HG03039 (cell line): ENCODE results near the gene CCDC33.

Source experiments
- ATAC-seq: cut with Tn5 transposase; IDR thresholded peaks from one replicate; pipeline ENCODE4 v1.9.1; 2021; ENCODE audit warnings: mild to moderate bottlenecking, moderate library complexity; ENCODE audit not compliant: unreplicated experiment

Gene CCDC33

DNA sequence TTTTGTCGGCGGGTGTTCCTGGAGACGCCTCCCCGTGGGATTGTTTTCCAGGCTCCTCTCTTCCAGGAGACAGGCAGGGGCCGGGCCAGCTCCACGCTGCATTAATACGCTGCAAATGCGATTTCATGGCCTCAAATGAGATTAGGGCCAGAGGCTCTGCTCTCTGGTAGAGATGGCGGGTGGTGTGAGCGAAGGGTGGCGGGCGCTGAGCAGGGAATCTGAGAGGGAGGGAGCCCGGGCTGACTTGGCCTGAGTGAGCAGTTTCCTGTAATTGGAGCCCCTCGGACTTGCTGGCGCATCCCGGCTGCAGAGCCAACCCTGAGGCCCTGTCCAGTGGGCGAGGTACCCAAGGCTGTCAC is 7.4 kb upstream of the CCDC33 start:
- no peak for ATAC-seq

DNA sequence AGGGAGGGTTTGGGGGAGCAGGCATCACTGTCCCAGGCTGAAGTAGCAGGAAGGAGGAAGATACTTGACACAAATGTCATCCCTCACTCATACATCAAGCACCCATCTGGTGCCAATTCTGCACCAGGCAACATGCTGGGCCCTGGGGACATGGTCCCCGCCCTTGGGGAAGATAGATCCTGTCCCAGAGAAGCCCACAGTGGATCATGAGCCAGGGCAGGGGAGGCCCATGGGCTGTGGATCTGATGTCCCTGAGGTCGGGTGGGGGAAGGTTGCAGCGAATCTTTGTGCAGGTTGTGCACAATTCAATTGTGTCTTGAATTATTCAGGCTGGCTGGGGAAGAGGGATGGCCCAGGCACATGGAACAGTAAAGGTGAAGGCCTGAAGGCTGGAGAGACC is 6.4 kb upstream of the CCDC33 start:
- no peak for ATAC-seq

DNA sequence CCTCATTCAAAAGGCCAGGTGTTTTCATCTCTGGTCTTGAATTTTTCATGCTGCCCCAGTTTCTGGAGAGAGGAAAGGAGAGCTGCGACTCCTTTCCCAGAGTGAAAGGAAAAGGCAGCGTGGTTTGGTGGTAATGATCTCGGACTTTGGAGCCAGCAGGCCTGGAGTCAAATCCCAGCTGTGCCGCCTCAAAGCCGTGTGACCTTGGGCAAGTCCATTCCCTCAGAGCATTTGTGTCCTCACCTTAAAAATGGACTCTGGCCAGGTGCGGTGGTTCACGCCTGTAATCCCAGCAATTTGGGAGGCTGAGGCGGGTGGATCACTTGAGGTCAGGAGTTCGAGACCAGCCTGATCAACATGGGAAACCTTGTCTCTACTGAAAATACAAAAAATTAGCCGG is 4.7 kb upstream of the CCDC33 start:
- no peak for ATAC-seq

DNA sequence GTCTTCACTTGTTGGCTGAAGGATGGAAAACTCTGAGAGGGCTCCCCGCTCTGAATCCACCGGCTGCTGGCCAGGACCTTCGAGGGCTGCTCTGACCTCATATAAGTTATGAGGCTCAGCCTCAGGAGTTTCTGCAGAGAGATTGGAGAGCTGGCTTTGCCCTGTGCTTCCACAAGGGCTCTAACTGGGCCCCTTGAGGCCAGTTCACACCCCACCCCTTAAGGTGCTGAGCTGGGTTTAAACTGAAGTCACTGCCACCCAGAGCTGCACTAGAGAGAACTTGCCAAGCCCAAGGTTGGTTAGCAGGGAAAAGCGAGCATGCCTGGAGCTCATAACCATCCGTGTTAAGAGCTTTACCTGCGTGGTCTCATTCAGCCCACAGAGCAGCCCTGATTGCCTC is 2.8 kb upstream of the CCDC33 start:
- no peak for ATAC-seq

DNA sequence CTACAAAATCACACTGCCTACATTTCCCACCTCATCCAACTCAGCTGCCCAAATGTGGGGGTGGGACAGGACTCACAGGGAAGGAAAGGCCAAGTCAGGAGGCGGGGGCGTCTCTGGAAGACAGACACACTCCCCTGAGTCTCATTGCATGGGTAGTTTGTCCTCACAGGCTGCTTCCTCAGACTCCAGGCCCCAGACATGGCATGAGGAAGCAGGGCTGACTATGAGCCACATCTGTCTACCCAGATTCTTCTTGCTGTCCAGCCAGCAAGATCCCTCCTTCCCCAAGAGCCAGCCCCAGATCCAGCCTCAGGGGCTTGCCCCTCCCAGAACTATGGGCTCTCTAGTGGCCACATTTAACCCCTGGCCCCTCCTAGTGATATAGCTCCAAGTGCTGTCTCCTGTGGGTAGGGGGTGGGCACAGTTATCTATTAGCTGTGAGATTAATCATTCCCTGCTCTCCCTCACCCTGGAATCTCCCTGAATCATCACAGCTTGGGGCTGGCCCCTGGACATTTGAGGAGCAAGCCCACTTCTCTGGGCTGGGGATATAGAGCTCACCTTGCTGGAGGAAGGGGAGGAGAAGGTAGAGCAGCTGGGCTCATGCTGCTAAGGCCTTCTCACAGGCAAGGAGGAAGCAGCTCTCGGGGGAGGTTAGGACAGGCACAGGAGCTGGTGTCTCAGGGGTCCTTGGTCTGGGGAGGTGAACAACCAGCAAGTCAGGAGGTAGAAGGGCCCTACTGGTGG is 2.1 kb upstream of the CCDC33 start:
- ATAC-seq, result no peak

DNA sequence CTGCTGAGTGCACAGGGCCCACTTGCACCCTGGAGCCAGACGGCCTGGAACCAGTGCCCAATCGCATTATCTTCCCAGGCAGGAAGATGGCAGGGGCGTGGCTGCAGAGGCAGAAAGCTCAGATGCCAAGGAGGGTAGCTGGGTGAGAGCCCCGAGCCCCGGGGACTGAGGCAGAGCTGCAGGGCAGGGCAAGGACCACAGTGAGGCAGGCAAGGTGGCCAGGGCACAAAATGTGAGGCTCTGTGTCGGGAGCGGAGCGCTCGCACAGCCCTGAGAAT is 1.6 kb upstream of the CCDC33 start:
- ATAC-seq, result no peak

DNA sequence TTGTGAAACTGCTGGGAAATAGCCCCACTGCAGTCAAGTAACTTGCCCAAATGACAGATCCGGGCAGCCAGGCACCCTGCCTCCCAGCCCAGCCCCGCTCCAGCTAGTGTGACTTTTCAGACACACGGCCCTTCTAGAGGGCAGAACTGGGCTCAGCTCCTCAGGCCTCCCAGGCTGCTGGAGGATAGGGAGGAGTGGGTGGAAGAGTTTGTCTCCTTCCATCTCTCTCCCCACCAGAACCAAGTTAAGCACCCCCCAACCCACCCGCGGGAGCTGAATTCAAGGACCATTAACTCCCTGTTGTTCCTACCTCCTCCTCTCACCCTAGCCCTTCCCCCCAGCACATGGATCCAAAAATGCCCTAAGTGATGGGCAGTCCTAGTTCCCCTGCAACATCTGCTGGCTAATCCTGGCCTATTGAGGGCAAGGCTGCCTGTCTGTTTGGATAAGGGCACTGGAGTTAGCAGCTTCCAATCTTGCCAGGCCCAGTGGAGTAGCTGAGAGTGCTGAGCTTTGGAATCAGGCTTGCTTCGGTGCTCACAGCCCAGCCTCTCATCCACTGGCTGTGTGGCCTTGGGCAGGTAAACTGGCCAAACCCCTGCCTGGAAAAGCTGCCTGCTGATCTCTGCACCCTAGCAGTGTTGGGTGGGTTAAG is 3.1 kb downstream of the CCDC33 start:
- ATAC-seq, result no peak

DNA sequence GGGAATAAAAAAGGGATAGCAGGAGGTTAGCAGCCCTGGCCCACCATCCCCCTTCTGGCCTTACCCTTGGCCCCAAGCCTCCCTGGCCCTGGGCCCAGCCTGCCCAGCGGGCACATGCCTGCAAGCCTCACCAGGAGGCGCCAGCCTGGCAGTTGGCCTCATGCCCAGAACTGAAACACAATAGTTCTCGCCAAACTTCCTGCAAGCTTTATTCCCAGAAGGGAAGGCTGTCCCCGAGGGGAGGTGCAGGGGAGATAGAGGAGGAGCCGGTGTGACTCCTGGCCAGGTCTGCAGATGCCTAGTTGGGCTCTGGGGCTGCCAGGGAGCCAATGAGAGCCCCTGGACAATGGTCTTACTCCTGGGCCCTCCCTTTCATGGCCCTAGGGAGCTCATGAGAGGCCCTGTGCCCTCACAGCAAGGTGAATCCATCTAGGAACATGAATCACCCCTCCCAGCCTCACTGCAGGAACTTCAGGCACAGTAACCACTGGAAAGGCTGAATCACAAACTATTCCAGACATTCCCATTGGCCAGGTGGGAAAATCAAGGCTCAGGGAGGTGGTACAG is 4.0 kb downstream of the CCDC33 start:
- no peak for ATAC-seq

DNA sequence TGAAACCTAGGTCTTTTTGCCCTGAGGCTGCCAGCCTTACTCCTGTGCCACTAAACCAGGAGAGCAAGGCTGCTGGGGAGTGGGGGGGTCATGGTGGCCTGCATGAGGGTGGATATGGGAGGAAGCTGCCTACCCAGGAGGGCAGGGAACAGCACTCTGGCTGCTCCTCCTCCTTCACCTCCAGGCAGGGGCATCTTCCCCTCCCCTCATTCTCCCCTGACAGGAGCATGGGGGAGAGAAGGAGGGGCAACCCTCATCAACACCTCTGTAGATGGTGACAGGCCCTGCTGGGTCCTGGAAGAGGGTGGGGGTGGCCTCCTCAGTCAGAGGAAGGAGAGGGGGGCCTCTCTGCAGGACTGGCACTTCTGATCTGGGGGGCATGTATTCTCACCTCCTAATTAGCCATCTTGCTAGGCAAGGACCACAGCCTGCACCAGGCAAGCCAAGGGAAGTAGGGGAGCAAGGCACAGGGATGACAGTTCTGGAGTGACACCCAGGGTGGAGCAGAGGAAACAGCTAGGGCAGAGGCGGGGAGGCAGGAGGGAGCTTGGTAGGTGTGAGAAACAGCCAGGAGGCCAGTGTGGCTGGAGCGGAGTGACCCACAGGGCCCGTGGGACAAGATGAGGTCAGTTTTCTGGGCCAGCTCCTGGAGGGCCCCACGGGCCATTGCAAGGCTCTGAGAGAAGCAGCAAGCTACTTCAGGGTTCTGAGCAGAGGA is 4.9 kb downstream of the CCDC33 start:
- ATAC-seq, result no peak

DNA sequence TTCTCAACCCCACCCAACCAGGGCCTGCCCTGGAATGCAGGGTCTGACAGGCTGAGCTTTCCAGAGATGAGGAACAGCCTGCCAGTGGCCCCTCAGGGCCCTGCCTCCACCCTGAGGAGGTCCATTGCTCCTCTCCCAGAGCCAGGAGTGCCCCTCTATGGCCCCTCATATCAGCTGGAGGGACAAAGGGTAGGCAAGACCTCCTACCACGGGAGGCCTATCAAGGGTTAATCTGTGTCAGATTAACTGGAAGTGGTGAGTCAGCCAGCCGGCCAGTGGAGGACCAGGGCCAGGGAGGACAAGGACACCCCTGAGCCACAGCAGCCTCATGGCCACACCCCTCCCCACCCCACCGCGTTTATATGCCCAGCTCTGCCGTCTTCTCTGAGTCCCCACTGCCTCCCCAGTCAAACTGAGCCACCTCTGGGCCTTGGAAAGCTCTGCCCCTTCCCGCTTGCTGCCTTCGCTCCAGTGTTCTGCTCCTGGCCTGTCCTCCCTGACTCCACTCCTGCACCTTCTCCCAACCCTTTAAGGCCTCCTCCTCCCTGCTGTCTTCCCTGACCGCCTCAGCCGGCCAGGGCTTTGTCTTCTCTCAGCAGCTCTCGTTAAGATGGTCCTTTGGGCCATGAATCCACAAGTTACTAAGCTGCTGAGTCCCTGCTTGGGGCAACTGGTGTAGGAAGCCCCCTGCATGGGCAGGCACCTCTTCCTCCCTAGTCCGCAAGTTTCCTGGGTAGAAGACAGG is 6.5 kb downstream of the CCDC33 start:
- no peak for ATAC-seq

DNA sequence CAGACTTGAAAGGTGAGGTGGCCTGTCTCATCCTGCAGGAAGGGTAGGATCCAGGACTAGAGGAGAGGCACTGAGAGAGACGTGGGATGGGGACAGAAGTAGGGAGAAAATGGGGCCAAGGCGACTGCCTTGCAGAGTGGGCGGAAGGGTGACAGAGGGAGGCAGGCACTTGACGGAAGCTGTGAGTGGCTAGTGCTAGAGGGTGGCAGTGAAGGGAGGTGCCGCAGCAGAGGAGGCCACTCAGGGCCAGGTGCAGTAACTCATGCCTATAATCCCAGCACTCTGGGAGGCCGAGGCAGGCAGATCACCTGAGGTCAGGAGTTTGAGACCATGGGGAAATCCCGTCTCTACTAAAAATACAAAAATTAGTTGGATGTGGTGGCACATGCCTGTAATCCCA is 7.3 kb downstream of the CCDC33 start:
- ATAC-seq, result no peak

DNA sequence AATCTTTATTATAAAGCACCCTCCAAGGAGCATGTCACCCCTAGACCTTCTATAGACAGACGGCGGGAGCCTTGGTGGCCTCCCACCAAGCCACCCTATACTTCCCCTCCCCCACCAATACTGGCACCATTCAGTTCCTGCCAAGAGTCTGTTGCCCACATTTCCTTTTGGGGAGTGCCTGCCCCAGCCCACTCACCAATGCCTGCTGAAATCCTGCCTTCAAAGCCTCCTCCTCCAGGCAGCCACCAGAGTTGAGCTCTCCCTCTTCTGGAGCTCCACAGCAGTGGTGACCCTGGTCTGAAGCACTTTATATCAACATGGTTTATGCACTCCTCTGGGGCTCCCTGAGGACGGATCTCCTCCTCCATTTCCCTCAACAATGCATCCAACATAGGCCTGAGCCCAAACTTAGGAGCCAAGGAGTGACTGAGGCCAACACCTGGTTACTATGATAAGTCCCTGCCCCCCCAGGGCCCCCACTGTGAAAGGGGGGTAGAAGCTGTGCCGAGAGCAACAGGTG is 8.8 kb downstream of the CCDC33 start:
- no peak for ATAC-seq

DNA sequence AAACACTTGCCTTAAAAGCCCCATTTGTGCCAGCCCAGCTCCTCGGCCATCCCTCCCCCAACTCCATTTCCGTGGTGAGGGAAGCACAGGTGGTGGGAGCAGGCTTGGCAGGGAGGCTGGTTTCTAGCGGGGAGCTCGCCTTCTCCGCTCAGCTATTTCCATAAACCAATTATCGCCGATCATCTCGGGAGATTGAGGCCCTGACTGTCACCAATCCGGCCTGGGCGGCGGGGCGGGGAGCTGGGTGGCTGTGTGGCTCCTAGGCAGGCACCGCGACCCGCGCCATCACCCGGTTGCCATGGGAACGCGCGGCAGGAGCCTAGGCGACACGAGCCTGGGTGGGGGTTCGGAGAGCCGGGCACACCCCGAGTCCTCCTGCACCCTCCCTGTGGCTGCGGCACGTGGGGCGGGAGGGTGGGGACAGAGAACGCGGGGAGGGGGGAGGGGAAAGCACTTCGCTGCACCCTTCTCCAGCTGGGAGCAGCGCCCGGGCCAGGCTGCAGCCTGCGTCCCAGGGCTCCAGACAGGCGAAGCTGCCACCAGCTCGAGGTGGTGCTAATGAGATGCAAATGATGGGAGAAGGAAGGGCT is 9.3 kb downstream of the CCDC33 start:
- ATAC-seq, result no peak

DNA sequence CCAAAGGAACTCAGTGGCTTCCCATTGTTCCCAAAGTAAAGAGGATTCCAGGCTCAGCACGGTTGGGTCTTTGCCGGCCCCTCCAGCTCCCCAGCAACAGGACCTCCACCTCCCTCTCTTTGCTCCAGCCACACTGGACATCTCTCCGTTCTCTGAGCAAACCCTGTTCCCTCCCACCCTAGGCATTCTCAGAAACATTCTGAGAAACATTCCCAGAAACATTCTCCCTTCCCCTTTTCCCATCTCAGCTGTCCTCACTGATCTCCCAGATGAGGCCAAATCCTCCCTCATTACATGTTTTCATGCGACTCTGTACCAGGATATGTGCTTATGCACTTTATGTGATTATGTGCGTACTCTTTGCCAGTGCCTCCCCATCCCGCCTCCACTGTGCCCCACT is 14.1 kb downstream of the CCDC33 start:
- no peak for ATAC-seq

DNA sequence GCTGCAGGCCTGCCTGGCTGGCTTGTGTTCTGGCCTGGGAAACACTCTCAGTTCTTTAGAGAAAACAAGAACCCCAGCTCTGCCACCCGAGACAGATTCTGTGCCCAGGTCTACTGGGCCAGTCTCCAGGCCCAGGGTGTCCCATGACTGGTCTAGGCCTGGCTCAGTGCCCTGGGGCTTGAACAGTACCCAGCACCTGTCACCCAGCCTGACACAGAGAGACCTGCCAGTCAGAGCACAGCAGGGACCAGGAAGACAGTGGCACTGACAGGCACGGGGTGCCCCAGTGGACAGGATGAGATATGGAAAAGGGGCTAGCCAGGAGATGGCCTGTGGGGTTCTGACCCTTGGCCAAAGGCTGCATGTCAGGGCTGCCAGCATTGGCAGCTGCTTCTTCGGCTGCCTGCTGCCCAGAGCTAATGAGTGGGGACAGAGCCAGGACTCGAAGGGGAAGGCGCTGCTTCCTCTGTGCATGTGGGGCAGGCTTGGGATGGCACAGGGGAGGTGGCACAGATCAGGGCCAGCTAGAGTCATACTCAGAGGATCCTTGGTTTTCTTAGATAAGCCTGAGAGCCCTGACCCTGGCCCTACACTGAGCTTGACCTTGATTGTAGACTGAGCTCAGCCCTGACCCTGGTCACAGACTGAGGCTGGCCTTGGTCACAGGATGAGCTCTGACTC is 15.1 kb downstream of the CCDC33 start:
- no peak for ATAC-seq

DNA sequence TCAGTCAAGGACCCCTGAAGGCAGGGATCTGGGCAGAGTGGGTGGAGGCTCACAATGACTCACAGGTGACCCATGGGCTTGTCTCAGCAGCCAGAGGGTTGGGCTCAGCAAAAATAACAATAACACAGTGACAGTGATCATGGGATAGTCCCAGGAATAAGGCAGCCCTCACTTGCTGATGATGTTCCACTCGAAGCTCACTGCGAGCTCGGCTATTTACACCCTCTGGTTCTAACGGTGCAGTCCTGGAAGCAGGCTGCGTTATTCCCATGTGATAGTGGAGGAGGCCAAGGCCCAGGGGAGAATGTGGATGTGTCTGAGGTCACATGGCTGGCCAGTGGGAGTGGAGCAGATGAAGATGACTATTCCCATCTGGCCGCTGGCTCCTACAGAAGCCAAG is 16.2 kb downstream of the CCDC33 start:
- ATAC-seq, result no peak

DNA sequence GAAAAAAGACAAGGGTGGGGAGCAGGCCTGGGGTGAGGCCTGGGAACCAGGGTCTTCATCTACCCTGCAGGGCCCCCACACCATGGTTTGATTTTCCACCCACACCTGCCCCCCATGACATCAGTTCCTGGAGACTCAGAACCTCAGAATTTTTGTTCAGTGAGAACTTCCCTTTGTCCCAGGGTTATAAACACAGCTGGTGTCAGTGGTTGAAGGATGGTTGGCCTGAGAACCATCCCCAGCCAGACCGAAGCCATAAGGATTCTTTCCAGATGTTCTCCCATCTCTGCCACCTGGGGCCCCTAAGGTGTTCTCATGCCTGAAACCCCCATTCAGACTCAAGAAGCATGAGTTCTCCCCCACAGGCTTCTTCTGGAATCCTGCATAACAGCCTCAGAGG is 16.6 kb downstream of the CCDC33 start:
- ATAC-seq, result no peak

DNA sequence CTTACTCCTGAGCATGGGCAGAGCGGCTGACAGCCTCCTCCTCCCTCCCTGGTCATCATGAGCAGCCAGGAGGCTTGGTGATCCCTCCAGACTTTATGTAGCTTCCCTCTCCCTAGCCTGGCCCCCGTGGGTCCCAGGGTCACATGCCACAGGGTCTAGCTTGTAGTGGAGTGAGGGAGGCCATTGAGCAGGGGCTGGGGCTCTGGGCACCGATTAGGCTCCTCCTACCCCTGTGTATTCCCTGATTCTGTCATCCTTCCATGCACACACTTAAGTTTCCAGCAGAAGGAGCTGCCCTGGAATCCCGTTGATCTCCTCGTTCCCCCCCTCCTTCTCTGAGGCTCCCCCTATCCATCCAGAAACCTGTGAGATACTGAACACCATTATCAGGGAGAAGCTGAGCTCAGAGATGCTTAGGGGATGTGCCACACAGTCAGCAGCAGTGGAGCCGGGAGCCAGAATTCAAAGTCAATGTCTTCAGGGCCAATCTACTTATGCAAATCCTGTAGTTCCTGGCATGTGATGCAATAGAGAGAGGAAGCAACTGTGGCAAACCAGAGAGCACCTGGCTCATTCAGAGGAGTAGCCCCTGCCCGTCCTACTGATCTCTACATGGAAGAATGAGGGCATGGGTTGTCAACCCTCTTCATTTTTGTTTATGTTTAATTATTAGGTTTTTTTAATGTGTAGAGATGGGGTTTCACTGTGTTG is 17.2 kb downstream of the CCDC33 start:
- no peak for ATAC-seq

DNA sequence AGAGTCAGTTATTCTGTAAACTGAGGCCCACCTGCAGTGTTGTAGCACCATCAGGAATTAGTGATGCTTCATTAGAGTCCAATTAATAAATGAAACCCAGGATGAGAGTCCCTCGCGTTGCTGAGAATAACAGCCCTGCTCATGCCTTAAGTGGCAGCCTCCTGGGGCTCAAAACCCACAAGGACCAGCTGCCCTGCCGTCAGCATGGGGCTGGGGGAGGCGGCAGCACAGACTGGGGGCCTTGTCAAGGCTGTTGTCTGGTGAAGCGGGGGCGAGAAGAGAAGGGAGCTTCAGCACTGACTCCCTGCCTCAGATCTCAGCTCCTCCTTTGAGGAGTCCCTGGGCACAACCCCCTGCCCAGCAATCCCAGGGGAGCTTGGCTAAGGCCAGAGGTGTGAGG is 21.0 kb downstream of the CCDC33 start:
- ATAC-seq, result no peak

DNA sequence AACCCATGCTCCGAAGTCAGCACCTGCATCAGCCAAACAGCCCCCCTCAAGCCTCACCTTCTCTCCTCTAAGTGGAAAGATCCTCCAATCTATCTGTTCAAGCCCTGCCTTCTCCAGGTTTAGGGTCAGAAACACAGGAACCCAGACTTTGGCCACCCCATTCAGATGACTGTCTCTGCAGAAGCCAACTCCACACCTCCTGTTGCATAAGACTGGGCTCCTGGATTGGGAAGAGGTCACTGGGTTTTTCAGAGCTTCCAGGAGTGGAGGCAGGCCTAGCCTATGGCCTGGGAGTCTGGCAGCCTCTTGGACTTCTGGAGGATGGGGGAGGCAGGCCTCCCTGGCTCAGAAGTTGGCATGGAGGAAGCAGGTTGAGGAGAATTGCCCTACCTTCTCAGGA is 21.5 kb downstream of the CCDC33 start:
- no peak for ATAC-seq
